D341Med (cell line): ENCODE measurements around the gene BCL2L14.

Experiments
- DNase-seq: peaks from one replicate; pipeline ENCODE4 v3.0.0; 2012; ENCODE audit warnings: low spot score

Gene BCL2L14, protein sequence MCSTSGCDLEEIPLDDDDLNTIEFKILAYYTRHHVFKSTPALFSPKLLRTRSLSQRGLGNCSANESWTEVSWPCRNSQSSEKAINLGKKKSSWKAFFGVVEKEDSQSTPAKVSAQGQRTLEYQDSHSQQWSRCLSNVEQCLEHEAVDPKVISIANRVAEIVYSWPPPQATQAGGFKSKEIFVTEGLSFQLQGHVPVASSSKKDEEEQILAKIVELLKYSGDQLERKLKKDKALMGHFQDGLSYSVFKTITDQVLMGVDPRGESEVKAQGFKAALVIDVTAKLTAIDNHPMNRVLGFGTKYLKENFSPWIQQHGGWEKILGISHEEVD

DNA sequence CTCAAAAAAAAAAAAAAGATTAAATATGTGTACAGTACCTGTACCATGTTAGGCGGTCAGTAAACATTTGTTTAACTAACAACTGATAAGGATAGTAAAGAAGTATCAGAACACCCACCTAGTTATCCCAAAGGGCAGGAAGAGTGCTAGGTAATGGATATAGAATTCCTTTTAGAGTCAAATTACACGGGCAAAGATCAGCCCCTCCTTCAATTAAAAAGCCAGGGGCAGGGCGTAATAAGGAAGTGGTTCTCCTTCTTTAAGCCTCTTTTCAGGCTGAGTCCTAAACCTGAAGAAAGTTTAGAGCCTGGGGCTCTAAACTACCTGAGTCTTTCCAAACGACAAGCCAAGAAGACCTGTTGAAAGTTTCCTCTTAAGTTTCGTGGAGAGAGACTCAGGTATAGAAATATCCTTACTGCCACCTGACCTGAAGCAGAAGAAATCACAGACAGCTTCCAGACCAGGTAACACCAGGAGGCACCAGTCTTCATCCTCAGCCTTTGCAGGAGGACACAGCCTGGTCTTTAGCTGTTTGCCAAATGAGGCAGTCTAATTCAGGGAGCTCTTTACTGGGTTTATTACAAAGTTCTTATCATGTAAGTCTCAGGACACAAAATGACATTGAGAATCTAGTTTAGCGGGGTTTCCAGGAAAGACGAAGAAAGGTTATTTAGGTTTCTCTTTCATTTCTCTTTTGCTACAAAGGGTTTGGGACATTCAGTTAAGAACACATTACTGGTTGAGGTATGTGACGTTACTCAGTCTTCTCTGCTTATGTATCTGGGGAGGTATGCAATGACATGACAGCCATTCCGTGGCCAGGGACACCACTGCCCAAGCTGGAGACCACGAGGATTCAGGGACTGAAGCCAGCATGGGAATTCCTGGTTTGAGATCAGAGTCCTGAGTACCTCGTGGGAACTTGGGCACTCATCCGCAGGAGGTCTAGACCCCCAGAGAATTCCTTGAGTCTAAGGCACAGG is at the start of gene BCL2L14:
Gene BCL2L14 (plus strand): TSS at position 266 of the 983 bp plus-strand sequence. CDS start 8,367 bp downstream, outside the sequence.
- DNase-seq = no peak

DNA sequence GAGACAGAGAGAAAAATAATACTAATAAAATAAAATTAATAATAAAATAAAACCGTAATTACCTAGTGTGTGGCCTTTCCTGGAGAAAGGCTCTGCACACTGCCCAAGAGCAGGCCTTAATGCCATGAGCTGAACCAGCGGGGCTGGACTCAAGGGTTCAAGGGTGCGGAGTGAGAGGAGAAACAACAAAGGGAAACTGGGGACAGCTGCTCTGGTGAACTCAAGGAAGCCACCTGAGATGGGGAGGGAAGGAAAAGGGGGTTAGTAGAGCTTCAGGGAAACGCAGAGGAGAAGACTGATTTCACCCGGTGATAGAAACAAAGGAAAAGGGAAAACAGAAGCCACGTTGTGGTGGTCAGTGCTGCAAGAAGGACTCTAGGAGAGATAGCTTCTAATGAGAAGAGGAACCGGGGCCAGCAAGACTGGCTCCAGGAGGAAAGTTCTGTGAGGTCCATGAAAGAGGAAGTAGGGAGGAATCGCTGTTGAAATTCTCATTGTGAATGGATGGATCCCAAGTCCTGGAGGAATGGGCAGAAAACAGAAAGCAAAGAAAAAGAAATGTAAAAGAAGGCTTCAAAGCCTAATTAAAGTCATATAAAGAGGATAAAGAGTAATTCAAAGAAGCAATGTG is 48.3 kb upstream of the BCL2L14 start:
- no peak for DNase-seq

DNA sequence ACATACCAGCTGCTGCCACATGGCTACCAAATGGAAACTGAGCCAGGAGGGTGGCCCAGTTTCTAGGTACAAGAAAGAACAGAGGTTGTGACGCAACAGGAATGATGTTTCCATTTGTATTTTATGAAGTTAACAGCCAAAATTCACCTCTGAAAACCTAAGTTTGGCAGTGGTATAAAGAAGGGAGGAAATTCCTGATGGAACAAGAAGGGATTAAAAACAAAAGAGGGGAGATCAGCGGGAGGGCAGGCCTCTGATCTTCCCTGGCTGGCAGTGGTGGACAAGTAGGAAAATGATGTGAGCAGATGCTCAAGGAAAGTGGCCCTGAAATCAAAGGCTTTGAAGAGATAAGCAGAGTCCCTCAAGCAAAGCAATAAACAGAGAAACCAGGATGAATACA is 47.3 kb upstream of the BCL2L14 start:
- DNase-seq = no peak

DNA sequence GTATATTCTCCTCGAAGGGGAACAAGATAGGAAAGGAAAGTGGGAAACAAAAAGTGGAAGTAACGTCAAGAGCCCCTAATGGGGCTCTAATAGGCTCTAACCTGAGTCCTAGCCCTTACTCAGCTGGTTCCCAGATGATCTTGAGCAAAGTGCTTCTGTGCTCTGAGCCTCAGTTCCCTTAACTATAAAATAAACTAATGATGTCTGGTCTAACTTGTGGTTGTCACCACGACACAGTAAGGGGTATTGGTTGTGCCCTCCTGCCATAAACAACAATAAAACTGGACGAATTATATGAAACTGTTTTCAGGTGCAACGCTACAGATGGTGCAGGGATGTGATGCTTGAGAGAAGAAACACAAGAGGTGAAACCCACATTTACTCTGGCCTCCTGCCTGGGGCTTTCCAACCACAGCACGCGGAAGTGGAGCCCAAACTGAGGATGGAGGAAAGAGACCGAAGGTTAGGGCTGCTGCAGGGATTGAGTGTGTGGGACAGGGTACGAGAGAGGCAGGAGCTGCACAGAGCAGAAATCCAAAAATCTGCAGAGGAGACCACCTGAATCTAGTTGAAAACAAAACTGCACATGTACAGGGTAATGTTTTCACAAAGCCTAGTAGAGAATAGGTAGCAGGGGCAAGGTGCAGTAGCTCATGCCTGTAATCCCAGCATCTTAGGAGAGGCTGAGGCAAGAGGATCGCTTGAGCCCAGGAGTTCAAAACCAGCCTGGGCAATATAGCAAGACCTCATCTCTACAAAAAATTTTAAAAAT is 45.6 kb upstream of the BCL2L14 start:
- DNase-seq = no peak

DNA sequence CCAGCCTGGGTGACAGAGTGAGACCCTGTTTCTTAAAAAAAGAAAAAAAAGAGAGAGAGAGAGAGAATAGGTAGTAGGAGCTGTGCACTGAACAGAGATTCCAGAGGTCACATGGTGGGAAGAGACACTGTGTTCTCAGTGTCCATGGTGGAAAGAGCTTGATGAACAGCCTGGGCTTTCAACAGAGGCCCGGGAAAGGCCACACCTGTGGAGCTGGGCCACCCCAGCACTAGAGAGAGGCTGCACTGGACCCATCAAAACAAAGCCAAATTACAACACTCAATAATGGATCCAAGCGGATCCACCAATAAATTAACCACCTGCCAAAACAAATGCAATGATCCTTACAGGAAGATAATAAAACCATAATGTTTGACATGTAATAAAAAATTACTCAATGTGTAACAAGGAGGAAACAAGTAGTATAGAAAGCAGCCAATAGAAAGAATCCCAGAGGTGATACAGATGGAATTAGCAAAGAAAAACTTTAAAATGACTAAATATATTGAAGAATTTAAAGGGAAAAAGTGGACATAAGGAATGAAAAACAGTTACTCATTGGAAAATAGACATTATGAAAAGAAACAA is 44.8 kb upstream of the BCL2L14 start:
- DNase-seq = no peak

DNA sequence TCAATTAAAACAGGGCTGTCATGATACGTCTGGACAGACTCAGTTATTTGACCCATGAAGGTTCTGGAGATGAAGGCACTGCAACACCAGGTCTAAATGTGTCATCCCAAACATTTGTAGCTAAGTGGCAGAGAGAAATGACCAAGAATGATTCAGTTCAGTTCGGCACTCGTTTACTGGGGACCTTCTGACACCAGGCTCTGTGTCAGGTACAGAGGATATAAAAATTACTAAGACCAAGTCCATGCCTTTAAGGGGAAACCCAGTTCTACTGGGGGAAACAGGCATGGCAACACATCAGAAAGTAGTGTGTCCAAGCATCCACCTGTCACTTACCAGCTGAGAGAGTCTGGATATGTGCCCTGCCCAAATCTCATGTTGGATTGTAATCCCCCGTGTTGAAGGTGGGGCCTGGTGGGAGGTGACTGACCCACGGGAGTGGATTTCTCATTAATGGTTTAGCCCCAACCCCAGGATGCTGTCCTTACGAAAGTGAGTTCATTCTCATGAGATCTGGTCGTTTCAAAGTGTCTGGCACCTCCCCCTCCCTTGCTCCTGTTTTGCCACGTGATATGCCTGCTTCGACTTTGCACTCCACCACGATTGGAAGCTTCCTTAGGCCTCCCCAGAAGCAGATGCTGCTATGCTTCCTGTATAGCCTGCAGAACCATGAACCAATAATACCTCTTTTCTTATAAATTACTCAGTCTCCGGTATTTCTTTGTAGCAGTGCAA is 41.9 kb upstream of the BCL2L14 start:
- no peak for DNase-seq

DNA sequence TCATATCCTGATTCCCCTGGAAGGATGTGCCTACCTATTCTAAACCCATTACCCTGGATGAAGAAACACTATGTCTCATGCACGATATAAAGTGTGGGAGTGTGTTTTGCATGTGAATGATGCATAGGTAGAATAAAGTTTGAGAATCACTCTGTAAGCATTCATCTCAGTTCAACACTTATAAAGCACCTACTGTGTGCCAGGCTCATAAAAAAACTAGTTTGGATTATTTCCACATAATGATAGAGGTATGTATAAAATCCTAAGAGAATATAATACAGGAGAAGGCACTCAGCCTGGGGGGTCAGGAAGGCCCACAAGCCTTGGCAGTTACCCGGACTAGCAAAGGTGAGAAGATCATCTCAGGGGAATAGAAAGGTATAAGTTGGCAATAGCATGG is 41.1 kb upstream of the BCL2L14 start:
- no peak for DNase-seq

DNA sequence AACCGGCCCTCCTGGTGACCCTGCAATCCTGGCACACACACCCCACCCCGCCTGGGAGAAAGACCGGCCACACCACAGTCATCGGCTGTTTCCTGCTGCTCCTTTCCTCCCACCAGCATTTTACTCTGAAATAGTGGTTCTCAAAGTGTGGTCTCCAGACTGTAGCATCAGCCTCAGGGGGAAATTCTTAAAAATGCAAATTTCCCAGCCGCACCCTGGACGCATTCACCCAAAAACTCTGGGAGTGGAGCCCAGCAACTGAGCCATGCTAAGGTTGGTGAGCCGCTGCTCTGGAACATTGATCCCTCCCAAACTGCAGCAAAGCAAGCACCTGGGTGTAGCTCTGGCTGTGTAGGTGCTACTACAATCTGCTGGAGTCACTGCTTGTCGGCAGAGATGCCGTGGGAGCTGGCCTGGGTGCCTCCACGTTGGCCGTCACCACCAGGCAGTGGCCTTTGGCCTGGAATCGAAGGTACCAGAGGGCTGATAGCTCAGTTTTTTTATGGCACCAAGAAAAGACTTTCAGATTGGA is 38.4 kb upstream of the BCL2L14 start:
- DNase-seq = no peak

DNA sequence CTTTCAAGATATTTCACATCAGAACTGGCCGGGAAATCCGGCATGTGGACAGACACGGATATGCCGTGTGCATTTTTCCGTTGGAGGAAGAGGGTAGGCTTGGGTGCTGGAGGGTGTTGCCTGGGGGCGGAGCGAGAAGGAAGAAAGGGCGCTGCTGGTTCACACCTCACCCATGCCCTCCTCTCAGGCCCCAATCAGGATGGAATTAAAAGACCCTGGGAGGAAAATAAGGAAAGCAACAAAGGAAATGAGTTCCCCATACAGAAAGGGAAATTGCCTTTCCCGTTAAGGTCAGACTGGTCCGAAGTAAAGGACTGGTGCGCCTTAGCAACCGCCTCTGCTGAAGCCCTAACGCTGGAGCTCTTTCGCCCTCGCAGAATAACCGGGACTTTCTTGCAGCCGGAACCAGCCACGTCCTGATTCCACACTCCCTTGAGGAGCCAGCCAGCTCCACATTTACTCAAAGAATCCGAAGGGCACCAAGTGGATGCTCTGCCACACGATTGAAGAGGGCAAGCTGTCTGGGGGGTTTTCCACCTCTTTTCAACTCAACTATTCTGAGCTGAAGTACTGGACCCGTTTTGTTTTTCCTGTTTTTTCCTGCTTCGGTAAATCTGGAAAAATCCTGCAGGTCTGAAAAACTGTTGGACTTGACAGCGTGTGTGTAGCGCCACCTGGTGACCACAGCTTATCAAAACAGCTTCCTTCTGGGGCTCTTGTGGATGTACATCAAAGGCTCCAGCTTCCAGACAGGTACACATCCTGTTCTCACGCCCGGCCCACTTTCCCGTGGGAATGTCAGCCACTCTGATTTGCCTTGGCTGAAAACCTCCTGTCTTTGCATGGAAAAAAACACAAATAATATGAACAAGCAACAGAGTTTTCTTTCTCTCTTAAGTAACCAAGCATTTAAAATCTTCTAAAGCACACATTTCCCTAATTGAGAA is 37.6 kb upstream of the BCL2L14 start:
- DNase-seq = peak; percentile 77

DNA sequence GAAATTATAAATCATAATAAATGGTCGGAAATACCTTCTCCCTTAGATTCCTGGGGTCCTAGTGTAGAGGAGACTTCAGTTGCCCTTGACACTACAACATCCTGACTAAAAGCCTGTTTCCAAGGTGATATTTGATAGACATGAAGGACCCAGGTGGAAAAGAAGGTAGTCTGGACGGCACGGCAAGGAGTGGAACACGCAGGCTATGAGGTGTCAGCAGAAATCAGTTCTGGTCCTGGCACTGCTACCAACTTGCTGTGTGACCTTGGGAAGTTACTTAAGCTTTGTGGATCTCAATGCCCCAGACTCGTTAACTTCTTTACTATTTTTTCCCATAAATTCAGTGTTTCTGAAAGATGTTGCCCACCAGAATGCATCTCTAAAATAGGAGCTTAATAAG is 36.9 kb upstream of the BCL2L14 start:
- no peak for DNase-seq

DNA sequence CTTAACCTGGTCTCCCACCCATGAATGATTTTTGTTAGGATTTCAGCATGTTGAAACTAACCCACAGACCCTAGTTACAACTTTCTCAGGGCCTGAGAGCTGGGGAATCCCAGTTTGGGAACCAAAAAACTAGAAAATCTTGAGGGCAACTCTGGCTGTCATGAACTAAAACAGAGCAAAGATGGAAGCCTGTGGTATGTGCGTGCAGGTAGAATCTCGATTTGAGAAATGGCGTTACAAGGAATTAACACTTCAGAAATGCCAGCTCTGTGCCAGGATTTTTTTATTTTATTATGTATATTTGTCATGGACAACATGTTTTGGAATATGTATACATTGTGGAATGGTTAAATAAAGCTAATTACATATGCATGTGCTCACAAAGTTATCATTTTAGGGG is 36.4 kb upstream of the BCL2L14 start:
- no peak for DNase-seq

DNA sequence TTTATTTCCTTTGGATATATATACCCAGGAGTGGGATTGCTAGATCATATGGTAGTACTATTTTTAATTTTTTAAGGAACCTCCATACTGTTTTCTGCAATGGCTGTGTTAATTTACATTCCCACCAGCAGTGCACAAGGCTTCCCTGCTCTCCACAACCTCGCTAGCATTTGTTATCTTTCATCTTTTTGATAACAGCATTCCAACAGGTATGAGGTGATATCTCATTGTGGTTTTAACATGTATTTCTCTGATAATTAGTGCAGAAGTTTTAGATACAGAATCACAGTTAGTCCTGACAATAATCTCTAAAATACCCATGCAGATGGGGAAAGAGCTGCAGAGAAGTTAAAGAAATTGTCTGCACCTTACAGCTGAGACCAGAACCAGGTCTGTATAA is 35.5 kb upstream of the BCL2L14 start:
- no peak for DNase-seq

DNA sequence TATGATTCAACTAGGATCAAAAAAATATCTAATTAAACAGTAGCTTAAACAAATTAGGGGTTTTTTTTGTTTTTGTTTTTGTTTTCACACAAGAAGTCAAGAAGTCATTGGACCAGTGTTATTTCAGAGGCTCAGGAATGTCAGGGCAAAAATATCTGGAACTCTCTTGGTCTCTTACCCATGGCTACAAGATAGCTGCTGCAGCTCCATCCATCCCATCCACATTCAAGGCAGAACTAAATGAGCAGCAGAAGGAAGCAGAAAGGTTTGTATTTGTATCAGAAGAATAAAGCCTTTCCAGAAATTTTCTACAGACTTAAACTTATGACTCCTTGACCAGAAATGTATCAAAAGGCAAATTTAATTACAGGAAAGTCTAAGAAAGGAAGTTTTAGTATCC is 33.8 kb upstream of the BCL2L14 start:
- no peak for DNase-seq

DNA sequence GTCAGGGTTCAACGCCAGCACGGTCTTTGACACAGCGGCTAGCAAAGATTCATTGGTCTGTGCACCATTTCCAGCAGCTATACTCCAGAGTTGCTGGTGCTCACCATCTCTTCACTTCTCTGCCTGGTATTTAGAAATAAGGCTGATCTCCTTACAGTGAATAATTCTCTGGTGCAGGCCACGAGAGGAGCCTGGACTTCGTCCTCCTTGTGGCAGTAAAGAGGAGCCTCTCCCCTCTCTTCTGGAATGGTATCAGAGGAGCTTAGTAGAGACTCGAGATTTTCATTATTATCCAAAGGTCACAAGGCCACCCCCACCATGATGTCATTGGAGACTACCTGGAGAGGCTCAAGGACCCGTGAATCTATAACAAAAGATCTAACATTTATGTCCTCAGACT is 30.8 kb upstream of the BCL2L14 start:
- no peak for DNase-seq

DNA sequence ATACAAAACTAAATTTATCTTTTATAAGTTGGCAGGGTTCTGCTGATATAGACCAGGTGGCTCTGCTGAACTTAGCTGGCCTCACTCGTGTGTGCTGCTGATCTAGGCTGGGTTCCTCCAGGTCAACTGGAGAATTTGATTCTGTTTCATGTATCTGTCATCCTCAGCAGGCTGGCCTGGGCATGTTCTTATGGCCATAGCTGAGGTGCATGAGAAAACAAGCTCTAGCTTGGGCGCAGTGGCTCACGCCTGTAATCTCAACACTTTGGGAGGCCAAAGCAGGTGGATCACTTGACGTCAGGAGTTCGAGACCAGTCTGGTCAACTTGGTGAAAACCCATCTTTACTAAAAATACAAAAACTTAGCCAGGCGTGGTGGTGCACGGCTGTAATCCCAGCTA is 24.3 kb upstream of the BCL2L14 start:
- no peak for DNase-seq

DNA sequence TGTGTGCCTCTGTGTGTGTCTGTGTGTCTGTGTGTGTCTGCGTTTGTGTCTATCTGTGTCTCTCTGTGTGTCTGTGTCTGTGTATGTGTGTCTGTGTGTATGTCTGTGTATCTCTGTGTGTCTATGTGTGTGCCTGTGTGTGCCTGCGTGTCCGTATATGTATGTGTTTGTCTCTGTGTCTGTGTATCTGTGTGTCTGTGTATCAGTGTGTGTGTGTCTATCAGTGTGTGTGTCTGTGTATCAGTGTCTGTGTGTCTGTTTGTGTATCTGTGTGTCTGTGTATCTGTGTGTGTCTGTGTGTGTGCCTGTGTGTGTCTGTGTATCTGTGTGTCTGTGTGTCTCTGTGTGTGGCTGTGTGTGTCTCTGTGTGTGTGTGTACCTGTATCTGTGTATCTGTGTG is 23.1 kb upstream of the BCL2L14 start:
- no peak for DNase-seq

DNA sequence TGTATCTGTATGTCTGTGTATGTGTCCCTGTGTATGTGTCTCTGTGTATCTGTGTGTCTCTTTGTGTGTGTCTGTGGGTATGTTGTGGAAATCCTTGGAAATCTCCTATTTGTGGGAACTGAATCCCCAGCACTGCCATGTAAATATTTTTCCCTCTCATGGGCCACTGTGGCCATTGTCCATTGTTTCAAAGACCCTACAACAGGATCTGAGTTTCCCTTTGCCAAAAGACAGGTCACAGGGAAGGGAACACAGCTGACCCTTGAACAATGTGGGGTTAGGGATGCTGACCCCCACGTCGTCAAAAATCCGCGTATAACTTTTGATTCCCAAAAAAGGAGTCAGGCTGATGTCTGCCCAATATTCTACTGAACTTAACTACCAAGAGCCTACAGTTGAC is 22.5 kb upstream of the BCL2L14 start:
- no peak for DNase-seq

DNA sequence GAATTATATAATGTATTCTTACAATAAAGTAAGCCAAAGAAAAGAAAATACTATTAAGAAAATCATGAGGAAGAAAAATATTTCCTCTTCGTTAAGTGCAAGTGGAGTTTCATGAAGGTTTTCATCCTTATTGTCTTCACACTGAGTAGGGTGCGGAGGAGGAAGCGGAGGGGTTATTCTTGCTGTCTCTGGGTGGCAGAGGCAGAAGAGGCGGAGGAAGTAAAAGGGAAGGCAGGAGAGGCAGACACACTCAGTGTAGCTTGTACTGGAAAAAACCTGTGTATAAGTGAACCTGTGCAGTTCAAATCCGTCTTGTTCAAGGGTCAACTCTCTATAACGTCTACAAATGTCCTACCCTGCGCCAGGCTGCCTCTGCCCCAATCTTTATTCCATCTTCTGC is 22.0 kb upstream of the BCL2L14 start:
- DNase-seq = no peak

DNA sequence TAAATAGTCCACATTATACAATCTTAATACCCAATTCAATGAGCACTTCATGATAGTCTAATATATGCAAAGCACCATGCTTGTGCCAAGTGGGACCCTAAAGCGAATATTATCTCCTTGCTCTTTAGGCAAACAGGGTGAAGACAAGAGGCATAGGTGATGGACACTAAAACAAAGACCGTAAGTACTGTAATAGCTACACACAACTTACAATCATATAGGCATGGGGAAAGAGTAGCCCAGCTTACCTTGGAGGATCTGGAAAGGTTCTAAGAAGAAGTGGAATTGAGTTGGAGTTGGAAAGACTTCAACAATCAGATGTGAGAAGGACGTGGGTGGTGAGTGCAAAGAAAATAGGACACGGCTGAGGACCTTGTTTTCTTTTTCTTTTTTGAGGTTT is 19.1 kb upstream of the BCL2L14 start:
- DNase-seq = no peak
